Muscle of leg (tissue), 11 donors: Measurements from ENCODE around the gene PI16. TPM values are rescaled to one million over a fixed set of nuclear protein-coding genes. Genes with fewer than 3 reads are reported as not detected.
"Not testable (repeated sequence)": the region's sequence is repeated elsewhere in the genome, so short reads cannot be mapped to it uniquely, and the experiment has no call there.

Experiments
- DNase-seq: peaks from one replicate; pipeline ENCODE4 v3.0.0; 2013
- H3K27ac ChIP-seq: one replicate; pipeline ENCODE4 v1.5.1; 2013; ENCODE audit warnings: mild to moderate bottlenecking, low read length, control low read depth
- H3K27me3 ChIP-seq: one replicate; pipeline ENCODE4 v1.6.1; 2013; ENCODE audit warnings: low read length; ENCODE audit not compliant: control insufficient read depth, insufficient read depth
- H3K36me3 ChIP-seq: one replicate; pipeline ENCODE4 v1.6.1; 2013; ENCODE audit warnings: low read length; ENCODE audit not compliant: control insufficient read depth, insufficient read depth
- H3K4me1 ChIP-seq: one replicate; pipeline ENCODE4 v1.6.1; 2013; ENCODE audit warnings: low read length; ENCODE audit not compliant: control insufficient read depth, insufficient read depth
- H3K4me3 ChIP-seq: one replicate; pipeline ENCODE4 v1.5.1; 2013; ENCODE audit warnings: low read length, control low read depth
- H3K9me3 ChIP-seq: replicated peaks from 2 replicates; pipeline ENCODE4 v1.6.1; 2013; ENCODE audit warnings: low read depth, low read length; ENCODE audit not compliant: control insufficient read depth
- WGBS: methylation state at CpG from one replicate; pipeline ENCODE4 v1.1.5; 2013; ENCODE audit warnings: missing lambda C conversion rate; ENCODE audit not compliant: insufficient coverage; 5-methylcytosine and 5-hydroxymethylcytosine counted together
- polyA plus RNA-seq, 8 donors: library from polyadenylated mRNA; unstranded; fragments of 120-200 nt; gene quantifications; one replicate each; pipeline versions ENCODE4 v1.2.1 to v1.2.3, GENCODE V29; 2013; ENCODE audit warnings: inconsistent platforms in 1 of 8, low replicate concordance in 1 of 8; ENCODE audit not compliant: insufficient read length in 8 of 8, insufficient read depth in 1 of 8
- total RNA-seq: library from RNA; stranded (reverse); fragments of 120-200 nt; gene quantifications from one replicate; pipeline ENCODE4 v1.2.4, GENCODE V29; 2013

Gene PI16
- total and polyA plus RNA-seq, 9 donors, result 5.9 to 68.6 (median 27.5) TPM

- no peak for DNase-seq
- H3K4me1 ChIP-seq, result no peaks in the 10 kb centered on the region
- no peak overlapping the region for H3K4me3 ChIP-seq
- H3K27me3 ChIP-seq, result no peaks in the 10 kb centered on the region
- H3K36me3 ChIP-seq, result no peaks in the 10 kb centered on the region
- no peaks in the 10 kb centered on the region for H3K9me3 ChIP-seq
- WGBS, result 87% methylated on average over 4 of the region's 4 CpGs
- H3K27ac ChIP-seq, result no peak overlapping the region
These were observed 16.0 kb upstream of the PI16 start for GRCh38 chr6:36938536-36938935.

GRCh38 chr6:36939005-36939404 is 15.5 kb upstream of the PI16 start:
- H3K9me3 ChIP-seq, H3K27ac ChIP-seq, H3K4me1 ChIP-seq, H3K4me3 ChIP-seq, H3K27me3 ChIP-seq, H3K36me3 ChIP-seq, DNase-seq: not testable (repeated sequence)
- WGBS, result 87% methylated on average over 5 of the region's 5 CpGs

GRCh38 chr6:36940027-36940426 is 14.5 kb upstream of the PI16 start:
- Histone ChIP-seq H3K4me3 (no peak overlapping the region), H3K4me1 (no peaks in the 10 kb centered on the region), H3K27me3 (no peaks in the 10 kb centered on the region), H3K27ac (no peak overlapping the region), H3K36me3 (no peaks in the 10 kb centered on the region), H3K9me3 (no peaks in the 10 kb centered on the region)
- WGBS, result 78% methylated on average over 10 of the region's 10 CpGs
- no peak for DNase-seq

- H3K4me3 ChIP-seq, DNase-seq, H3K4me1 ChIP-seq, H3K9me3 ChIP-seq, H3K36me3 ChIP-seq, H3K27ac ChIP-seq, H3K27me3 ChIP-seq: not testable (repeated sequence)
- 91% methylated on average over 20 of the region's 40 CpGs for WGBS
These were observed 13.0 kb upstream of the PI16 start for GRCh38 chr6:36941561-36941960.

- no CpG with 5 or more reads among the region's 2 CpGs for WGBS
- not testable (repeated sequence) for H3K9me3 ChIP-seq, DNase-seq
These were observed 12.2 kb upstream of the PI16 start for GRCh38 chr6:36942329-36942728.

GRCh38 chr6:36944650-36945049 is 9.9 kb upstream of the PI16 start:
- H3K27ac ChIP-seq, result no peak overlapping the region
- H3K9me3 ChIP-seq, result no peaks in the 10 kb centered on the region
- WGBS, result 77% methylated on average over 4 of the region's 5 CpGs
- H3K36me3 ChIP-seq, result no peaks in the 10 kb centered on the region
- H3K4me3 ChIP-seq, result no peak overlapping the region
- no peak for DNase-seq
- no peaks in the 10 kb centered on the region for H3K4me1 ChIP-seq
- H3K27me3 ChIP-seq, result no peaks in the 10 kb centered on the region

More at GRCh38 chr6:36942329-36942728, 12.2 kb upstream of the PI16 start:
- not testable (repeated sequence) for H3K27me3 ChIP-seq, H3K4me1 ChIP-seq, H3K4me3 ChIP-seq, H3K27ac ChIP-seq, H3K36me3 ChIP-seq

GRCh38 chr6:36945301-36945700 is 9.2 kb upstream of the PI16 start:
- WGBS, result 78% methylated on average over 1 of the region's 4 CpGs
- H3K4me1 ChIP-seq, result no peaks in the 10 kb centered on the region
- DNase-seq, result no peak

GRCh38 chr6:36946526-36946925 is 8.0 kb upstream of the PI16 start:
- Histone ChIP-seq H3K4me3 (no peak overlapping the region), H3K36me3 (no peaks in the 10 kb centered on the region), H3K27me3 (no peaks in the 10 kb centered on the region), H3K4me1 (no peaks in the 10 kb centered on the region), H3K27ac (no peak overlapping the region), H3K9me3 (no peaks in the 10 kb centered on the region)
- whole genome bisulfite sequencing, result 100% methylated on average over 1 of the region's 4 CpGs
- no peak for DNase-seq

More at GRCh38 chr6:36945301-36945700, 9.2 kb upstream of the PI16 start:
- Histone ChIP-seq H3K27me3 (no peaks in the 10 kb centered on the region), H3K4me3 (no peak overlapping the region), H3K9me3 (no peaks in the 10 kb centered on the region), H3K27ac (no peak overlapping the region), H3K36me3 (no peaks in the 10 kb centered on the region)

GRCh38 chr6:36947570-36948351 is 6.8 kb upstream of the PI16 start:
- H3K27me3 ChIP-seq, result no peaks in the 10 kb centered on the region
- WGBS, result 67% methylated on average over 6 of the region's 12 CpGs
- no peaks in the 10 kb centered on the region for H3K36me3 ChIP-seq
- no peaks in the 10 kb centered on the region for H3K4me1 ChIP-seq
- H3K4me3 ChIP-seq, result no peak overlapping the region
- DNase-seq, result no peak
- H3K9me3 ChIP-seq, result no peaks in the 10 kb centered on the region
- no peak overlapping the region for H3K27ac ChIP-seq

GRCh38 chr6:36949076-36949475 is 5.5 kb upstream of the PI16 start:
- H3K4me3 ChIP-seq, H3K4me1 ChIP-seq, DNase-seq, H3K27ac ChIP-seq, H3K27me3 ChIP-seq, H3K36me3 ChIP-seq, H3K9me3 ChIP-seq: not testable (repeated sequence)
- WGBS, result 82% methylated on average over 4 of the region's 9 CpGs

- H3K27me3 ChIP-seq, result no peaks in the 10 kb centered on the region
- WGBS, result no CpG with 5 or more reads among the region's 3 CpGs
- no peak overlapping the region for H3K4me3 ChIP-seq
- H3K9me3 ChIP-seq, result no peaks in the 10 kb centered on the region
- H3K4me1 ChIP-seq, result no peaks in the 10 kb centered on the region
- no peak for DNase-seq
- no peak overlapping the region for H3K27ac ChIP-seq
- H3K36me3 ChIP-seq, result no peaks in the 10 kb centered on the region
These were observed 4.9 kb upstream of the PI16 start for GRCh38 chr6:36949636-36950035.
